GM19438 (cell line): ENCODE data around the gene DYNC2H1.
"Not testable (repeated sequence)": the region's sequence is repeated elsewhere in the genome, so short reads cannot be mapped to it uniquely, and the experiment has no call there.

Source experiments
- ATAC-seq: cut with Tn5 transposase; IDR thresholded peaks from one replicate; pipeline ENCODE4 v1.9.1; 2021; ENCODE audit warnings: low read depth; ENCODE audit not compliant: unreplicated experiment

The DYNC2H1 gene

GRCh38 chr11:103125462-103125861, 16.2 kb downstream of the DYNC2H1 start:
- ATAC-seq: no peak

- ATAC-seq: not testable (repeated sequence)
Measured at GRCh38 chr11:103141986-103142385, 32.8 kb downstream of the DYNC2H1 start.

GRCh38 chr11:103147627-103148026, 38.4 kb downstream of the DYNC2H1 start:
- no peak for ATAC-seq

- no peak for ATAC-seq
Measured at GRCh38 chr11:103157542-103157941, 48.3 kb downstream of the DYNC2H1 start.

- ATAC-seq: no peak
Measured at GRCh38 chr11:103164093-103164796, 55.0 kb downstream of the DYNC2H1 start.

GRCh38 chr11:103167166-103167565, 57.9 kb downstream of the DYNC2H1 start:
- ATAC-seq: no peak

GRCh38 chr11:103170865-103171264, 61.6 kb downstream of the DYNC2H1 start:
- ATAC-seq: no peak

- ATAC-seq: no peak
Measured at GRCh38 chr11:103175461-103176129, 66.4 kb downstream of the DYNC2H1 start.

GRCh38 chr11:103183981-103184611, 74.9 kb downstream of the DYNC2H1 start:
- no peak for ATAC-seq

GRCh38 chr11:103202048-103202651, 92.9 kb downstream of the DYNC2H1 start:
- no peak for ATAC-seq

- ATAC-seq: no peak
Measured at GRCh38 chr11:103210543-103210942, 101.3 kb downstream of the DYNC2H1 start.

GRCh38 chr11:103215812-103216211, 106.6 kb downstream of the DYNC2H1 start:
- no peak for ATAC-seq

- no peak for ATAC-seq
Measured at GRCh38 chr11:103220133-103220532, 110.9 kb downstream of the DYNC2H1 start.

GRCh38 chr11:103222806-103223205, 113.6 kb downstream of the DYNC2H1 start:
- no peak for ATAC-seq

GRCh38 chr11:103228807-103229206, 119.6 kb downstream of the DYNC2H1 start:
- no peak for ATAC-seq

- ATAC-seq: no peak
Measured at GRCh38 chr11:103234974-103235373, 125.7 kb downstream of the DYNC2H1 start.

GRCh38 chr11:103241574-103241973, 132.3 kb downstream of the DYNC2H1 start:
- no peak for ATAC-seq

GRCh38 chr11:103254123-103254522, 144.9 kb downstream of the DYNC2H1 start:
- ATAC-seq: no peak

GRCh38 chr11:103257360-103257759, 148.1 kb downstream of the DYNC2H1 start:
- ATAC-seq: no peak

GRCh38 chr11:103266167-103266831, 157.1 kb downstream of the DYNC2H1 start:
- no peak for ATAC-seq

GRCh38 chr11:103272876-103273275, 163.7 kb downstream of the DYNC2H1 start:
- no peak for ATAC-seq
